ENCODE results near the gene PRKCA. TPM values are rescaled to one million over a fixed set of nuclear protein-coding genes. Genes with fewer than 3 reads are reported as not detected.
A peak's percentile ranks its signal among the peaks of the same experiment; 100 is the strongest.
"Not testable (repeated sequence)": the region's sequence is repeated elsewhere in the genome, so short reads cannot be mapped to it uniquely, and the experiment has no call there.

PRKCA gene
- total RNA-seq, 3 donors from 2014 or later (not counting 1 experiment from before 2014, with no cell fraction given): 19.6 to 29.0 (median 20.4) TPM

DNA sequence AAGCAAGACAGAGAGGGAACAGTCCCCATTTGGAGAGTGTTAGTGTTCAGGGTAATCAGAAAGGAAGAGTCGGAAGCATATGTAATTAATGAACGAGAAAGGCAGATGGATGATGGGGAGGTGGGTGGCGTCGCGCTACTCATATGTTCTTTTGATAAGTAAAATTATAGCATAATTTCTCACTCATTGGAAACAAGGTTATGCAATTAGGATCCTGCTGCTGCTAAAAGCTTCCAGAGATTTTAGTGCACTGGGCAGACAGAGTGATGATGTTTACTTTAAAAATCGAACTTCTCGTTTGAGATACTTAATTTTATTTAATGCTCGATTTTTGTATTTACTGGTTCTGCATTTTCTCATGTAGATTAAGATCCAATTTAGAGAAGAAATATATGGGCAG, 96.2 kb downstream of the PRKCA start:
- peak overlapping the region in 1 of 2 donors; percentile 79 for H3K27ac Mint-ChIP-seq
- peaks cover 33 to 52% of the 10 kb centered on the region in 2 donors for H3K4me1 Mint-ChIP-seq
- TF ChIP-seq, protein P1, sequence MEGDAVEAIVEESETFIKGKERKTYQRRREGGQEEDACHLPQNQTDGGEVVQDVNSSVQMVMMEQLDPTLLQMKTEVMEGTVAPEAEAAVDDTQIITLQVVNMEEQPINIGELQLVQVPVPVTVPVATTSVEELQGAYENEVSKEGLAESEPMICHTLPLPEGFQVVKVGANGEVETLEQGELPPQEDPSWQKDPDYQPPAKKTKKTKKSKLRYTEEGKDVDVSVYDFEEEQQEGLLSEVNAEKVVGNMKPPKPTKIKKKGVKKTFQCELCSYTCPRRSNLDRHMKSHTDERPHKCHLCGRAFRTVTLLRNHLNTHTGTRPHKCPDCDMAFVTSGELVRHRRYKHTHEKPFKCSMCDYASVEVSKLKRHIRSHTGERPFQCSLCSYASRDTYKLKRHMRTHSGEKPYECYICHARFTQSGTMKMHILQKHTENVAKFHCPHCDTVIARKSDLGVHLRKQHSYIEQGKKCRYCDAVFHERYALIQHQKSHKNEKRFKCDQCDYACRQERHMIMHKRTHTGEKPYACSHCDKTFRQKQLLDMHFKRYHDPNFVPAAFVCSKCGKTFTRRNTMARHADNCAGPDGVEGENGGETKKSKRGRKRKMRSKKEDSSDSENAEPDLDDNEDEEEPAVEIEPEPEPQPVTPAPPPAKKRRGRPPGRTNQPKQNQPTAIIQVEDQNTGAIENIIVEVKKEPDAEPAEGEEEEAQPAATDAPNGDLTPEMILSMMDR (IDR thresholded peaks at IDR 0.05): no peak
- Histone ChIP-seq H3K4me3 (ENCODE audit: low read length) (no peak overlapping the region), H3K9me3 (ENCODE audit: control insufficient read depth, insufficient read depth, low read length) (no peaks in the 10 kb centered on the region), H3K27ac (ENCODE audit: low read length) (no peak overlapping the region), H3K27me3 (ENCODE audit: control insufficient read depth, insufficient read depth, low read length) (no peaks in the 10 kb centered on the region), H3K36me3 (ENCODE audit: control insufficient read depth, insufficient read depth, low read length) (no peaks in the 10 kb centered on the region), H3K4me1 (ENCODE audit: control insufficient read depth, insufficient read depth, low read length) (peaks cover 12% of the 10 kb centered on the region)
- WGBS (ENCODE audit: insufficient coverage): 97% methylated on average over 7 of the region's 8 CpGs
- no peaks in the 10 kb centered on the region for H3K36me3 Mint-ChIP-seq
- H3K9me3 Mint-ChIP-seq: no peaks in the 10 kb centered on the region
- peak overlapping the region; percentile 2 for H3K4me3 Mint-ChIP-seq
- DNase-seq (no peak), ATAC-seq (no peak)
- H3K27me3 Mint-ChIP-seq (ENCODE audit: low read depth in 2 of 2): no peaks in the 10 kb centered on the region
- intact Hi-C loops (cut with micrococcal nuclease): no loop called here

DNA sequence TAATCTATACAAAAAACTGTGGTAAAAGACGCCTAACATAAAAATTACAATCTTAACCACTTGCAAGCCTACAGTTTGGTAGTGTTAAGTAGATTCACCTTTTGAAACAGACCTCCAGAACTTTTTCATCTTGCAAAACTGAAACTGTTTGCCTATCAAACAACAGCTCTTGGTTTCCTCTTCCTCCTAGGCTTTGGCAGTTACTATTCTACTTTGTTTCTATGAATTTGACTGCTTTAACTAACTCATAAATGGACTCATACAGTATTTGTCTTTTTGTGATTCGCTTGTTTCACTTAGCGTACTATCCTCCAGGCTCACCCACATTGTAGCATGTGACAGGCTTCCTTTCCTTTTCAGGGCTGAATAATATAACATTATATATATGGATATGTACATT, 97.0 kb downstream of the PRKCA start:
- Mint-ChIP-seq H3K27me3 (ENCODE audit: low read depth in 2 of 2) (no peaks in the 10 kb centered on the region), H3K9me3 (no peaks in the 10 kb centered on the region), H3K4me1 (peaks cover 39 to 57% of the 10 kb centered on the region in 2 donors), H3K27ac (peak overlapping the region; percentile 75 to 79), H3K36me3 (no peaks in the 10 kb centered on the region), H3K4me3 (peak overlapping the region; percentile 80)
- no CpG with 5 or more reads among the region's 3 CpGs for WGBS (ENCODE audit: insufficient coverage)
- peak overlapping the region; percentile 25 for H3K27ac ChIP-seq (ENCODE audit: low read length)
- ATAC-seq: peak; percentile 18 to 65 (median 33)
- H3K4me1 ChIP-seq (ENCODE audit: control insufficient read depth, insufficient read depth, low read length): peaks cover 12% of the 10 kb centered on the region
- no peaks in the 10 kb centered on the region for H3K36me3 ChIP-seq (ENCODE audit: control insufficient read depth, insufficient read depth, low read length)
- DNase-seq: peak in 1 of 2 donors; percentile 64
- TF ChIP-seq, protein P1 (IDR thresholded peaks at IDR 0.05): no peak
- no peaks in the 10 kb centered on the region for H3K27me3 ChIP-seq (ENCODE audit: control insufficient read depth, insufficient read depth, low read length)
- intact Hi-C loops (cut with micrococcal nuclease): no loop called here
- no peaks in the 10 kb centered on the region for H3K9me3 ChIP-seq (ENCODE audit: control insufficient read depth, insufficient read depth, low read length)
- H3K4me3 ChIP-seq (ENCODE audit: low read length): no peak overlapping the region

DNA sequence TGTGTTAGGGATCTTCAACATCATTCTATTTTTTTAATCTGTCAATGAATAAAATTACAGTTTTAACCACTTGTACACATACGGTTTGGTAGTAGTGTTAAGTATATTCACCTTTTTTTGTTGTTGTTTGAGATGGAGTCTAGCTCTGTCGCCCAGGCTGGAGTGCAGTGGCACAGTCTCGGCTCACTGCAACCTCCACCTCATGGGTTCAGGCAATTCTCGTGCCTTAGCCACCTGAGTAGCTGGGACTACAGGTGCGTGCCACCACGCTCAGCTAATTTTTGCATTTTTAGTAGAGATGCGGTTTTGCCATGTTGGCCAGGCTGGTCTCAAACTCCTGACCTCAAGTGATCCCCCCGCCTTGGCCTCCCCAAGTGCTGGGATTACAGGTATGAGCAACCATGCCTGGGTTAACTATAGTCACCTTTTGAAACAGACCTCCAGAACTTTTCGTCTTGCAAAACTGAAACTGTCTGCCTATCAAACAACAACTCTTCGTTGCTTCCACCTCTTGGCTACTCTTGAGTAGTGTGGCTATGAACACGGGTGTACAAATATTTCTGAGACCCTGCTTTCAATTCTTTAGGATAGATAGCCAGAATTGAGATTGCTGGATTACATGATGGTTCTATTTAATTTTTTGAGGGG, 97.8 kb downstream of the PRKCA start:
- peaks cover 16% of the 10 kb centered on the region for H3K4me1 ChIP-seq (ENCODE audit: control insufficient read depth, insufficient read depth, low read length)
- intact Hi-C loops (cut with micrococcal nuclease): loop anchor here (10.0 kb wide), 1 partner anchor 165 kb away; no protein-coding TSS in a partner anchor
- not testable (repeated sequence) for H3K36me3 Mint-ChIP-seq; H3K9me3 Mint-ChIP-seq; H3K4me3 ChIP-seq (ENCODE audit: low read length); ATAC-seq; H3K4me3 Mint-ChIP-seq; H3K27me3 Mint-ChIP-seq (ENCODE audit: low read depth in 2 of 2); H3K27me3 ChIP-seq (ENCODE audit: control insufficient read depth, insufficient read depth, low read length); H3K36me3 ChIP-seq (ENCODE audit: control insufficient read depth, insufficient read depth, low read length); H3K27ac ChIP-seq (ENCODE audit: low read length); H3K9me3 ChIP-seq (ENCODE audit: control insufficient read depth, insufficient read depth, low read length)
- peak in 1 of 2 donors; percentile 24 for DNase-seq
- WGBS (ENCODE audit: insufficient coverage): 88% methylated on average over 9 of the region's 11 CpGs
- H3K4me1 Mint-ChIP-seq: peaks cover 43 to 58% of the 10 kb centered on the region in 2 donors
- peak overlapping the region; percentile 75 to 79 for H3K27ac Mint-ChIP-seq

GRCh38 chr17:66400698-66401097, 98.3 kb downstream of the PRKCA start:
- no peaks in the 10 kb centered on the region for H3K9me3 Mint-ChIP-seq
- no CpG with 5 or more reads among the region's 1 CpG for WGBS (ENCODE audit: insufficient coverage)
- H3K27ac Mint-ChIP-seq: peak overlapping the region; percentile 13 to 39
- no peaks in the 10 kb centered on the region for H3K27me3 Mint-ChIP-seq (ENCODE audit: low read depth in 2 of 2)
- Histone ChIP-seq H3K36me3 (ENCODE audit: control insufficient read depth, insufficient read depth, low read length) (no peaks in the 10 kb centered on the region), H3K4me1 (ENCODE audit: control insufficient read depth, insufficient read depth, low read length) (peaks cover 16% of the 10 kb centered on the region), H3K4me3 (ENCODE audit: low read length) (no peak overlapping the region), H3K27me3 (ENCODE audit: control insufficient read depth, insufficient read depth, low read length) (no peaks in the 10 kb centered on the region), H3K9me3 (ENCODE audit: control insufficient read depth, insufficient read depth, low read length) (no peaks in the 10 kb centered on the region), H3K27ac (ENCODE audit: low read length) (no peak overlapping the region)
- H3K36me3 Mint-ChIP-seq: no peaks in the 10 kb centered on the region
- H3K4me3 Mint-ChIP-seq: peak overlapping the region; percentile 13
- TF ChIP-seq, protein P1 (IDR thresholded peaks at IDR 0.05): no peak
- H3K4me1 Mint-ChIP-seq: peaks cover 48 to 61% of the 10 kb centered on the region in 2 donors
- ATAC-seq (no peak), DNase-seq (no peak)
- intact Hi-C loops (cut with micrococcal nuclease): loop anchor here (10.0 kb wide), 1 partner anchor 164 kb away; no protein-coding TSS in a partner anchor
